Spleen (tissue), 10 donors: ENCODE data around the gene HSFX3. TPM values are rescaled to one million over a fixed set of nuclear protein-coding genes. Genes with fewer than 3 reads are reported as not detected.

Experiments used
- polyA plus RNA-seq, 3 donors: library from polyadenylated mRNA; stranded (reverse); fragments of 200-250 nt; gene quantifications; one replicate each; pipeline ENCODE4 v1.2.1, GENCODE V29; 2013
- total RNA-seq, 7 donors: library from RNA; depleted of rRNA in 3 of 7; stranded (reverse); fragments of >200 nt in 3 of 7; fragmentation: NEBNext Ultra II Directional in 4 of 7; extraction: Animal tissue kit (Norgen Biotek cat#: 25700) in 4 of 7; gene quantifications; one replicate each; pipeline versions ENCODE4 v1.1.0 to v1.2.1, GENCODE V29; 2016 to 2021
- donor health status: healthy with polysubstance abuse.
- donor health status: DM: no; HTN: no; CAD: no; lungs with moderate emphysema.
- donor health status: DM: no; HTN: no; CAD: no.
- donor health status: Bipolar disorder and iron deficiency.
- donor health status: healthy.
- donor health status: DM: no; HTN: no; CAD: no.
- donor health status: DM: yes; HTN: yes; CAD: no.

HSFX3 gene
- total and polyA plus RNA-seq, 10 donors, result 0.11 TPM; not detected in 9

Other genes starting within 250 kb of the HSFX3 start
- 100 to 1,000 TPM in 2 of 7 donors, 10 to 100 TPM in 5; 78.4 to 114 (median 94.2) TPM for gene IDS, start 44.6 kb downstream of the HSFX3 start, total RNA-seq
- gene IDS, start 44.6 kb downstream of the HSFX3 start, polyA plus RNA-seq, result 10 to 100 TPM; 22.4 to 33.9 (median 24.0) TPM
- 10 to 100 TPM; 17.6 to 37.8 (median 24.1) TPM for gene EOLA1, start 8.9 kb downstream of the HSFX3 start, total RNA-seq
- 10 to 100 TPM; 23.8 to 32.0 (median 28.4) TPM for gene EOLA1, start 8.9 kb downstream of the HSFX3 start, polyA plus RNA-seq
- gene MAGEA9B, start 37.5 kb upstream of the HSFX3 start, total RNA-seq, result not detected
- under 1 TPM in 1 of 3 donors, not detected in 2; 0.06 TPM for gene MAGEA9B, start 37.5 kb upstream of the HSFX3 start, polyA plus RNA-seq
- 1 to 10 TPM in 3 of 7 donors, under 1 TPM in 1, not detected in 3; 0.52 to 4.5 (median 1.3) TPM for gene HSFX2, start 45.4 kb upstream of the HSFX3 start, total RNA-seq
- 1 to 10 TPM in 2 of 3 donors, under 1 TPM in 1; 0.49 to 1.3 (median 1.1) TPM for gene HSFX2, start 45.4 kb upstream of the HSFX3 start, polyA plus RNA-seq
- 10 to 100 TPM; 27.2 to 48.3 (median 32.2) TPM for gene TMEM185A, start 81.9 kb upstream of the HSFX3 start, total RNA-seq
- 10 to 100 TPM; 11.3 to 13.9 (median 13.7) TPM for gene TMEM185A, start 81.9 kb upstream of the HSFX3 start, polyA plus RNA-seq
- gene MAGEA11, start 162.1 kb upstream of the HSFX3 start, total RNA-seq, result not detected
- gene MAGEA11, start 162.1 kb upstream of the HSFX3 start, polyA plus RNA-seq, result under 1 TPM; 0.03 to 0.07 (median 0.03) TPM
- gene HSFX1, start 224.1 kb upstream of the HSFX3 start, total RNA-seq, result 1 to 10 TPM; 2.4 to 6.5 (median 3.7) TPM
- gene HSFX1, start 224.1 kb upstream of the HSFX3 start, polyA plus RNA-seq, result 1 to 10 TPM in 1 of 3 donors, under 1 TPM in 2; 0.21 to 1.2 (median 0.24) TPM
- not detected for gene MAGEA9, start 232.0 kb upstream of the HSFX3 start, total RNA-seq
- gene MAGEA9, start 232.0 kb upstream of the HSFX3 start, polyA plus RNA-seq, result not detected